ENCODE results near the gene C15orf39.
"Not testable (repeated sequence)": the region's sequence is repeated elsewhere in the genome, so short reads cannot be mapped to it uniquely, and the experiment has no call there.

The C15orf39 gene

DNA sequence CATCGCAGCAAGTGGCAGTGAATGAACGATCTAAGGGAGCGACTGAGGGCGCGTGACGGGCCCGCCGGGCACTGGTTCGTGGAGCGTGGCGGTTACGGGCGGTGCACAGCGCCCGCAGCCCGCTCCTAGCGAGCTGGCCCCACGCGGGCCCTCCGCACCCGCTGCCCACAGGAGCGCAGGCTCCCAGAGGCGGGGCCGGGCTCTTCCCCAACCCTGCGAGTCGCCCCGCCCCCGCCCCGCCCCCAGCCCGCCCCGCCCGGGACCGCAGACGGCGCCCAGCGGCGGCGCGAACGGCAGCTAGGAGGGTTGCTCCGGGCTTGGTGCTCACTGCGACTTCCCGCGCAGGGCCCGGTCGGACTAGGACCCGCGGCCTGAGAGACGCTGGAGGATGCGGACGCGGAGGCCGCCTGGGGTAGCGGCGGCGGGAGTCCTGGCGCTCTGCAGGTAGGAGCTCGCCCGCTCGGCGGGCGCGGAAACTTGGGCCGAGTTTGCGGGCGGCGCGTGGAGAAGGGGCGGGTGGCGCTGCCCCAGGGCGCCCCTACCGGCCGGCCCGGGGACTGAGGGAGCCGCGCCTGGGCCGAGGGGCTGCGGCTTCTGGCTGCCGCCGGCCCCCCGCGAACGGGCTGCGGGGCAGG, at the start of gene C15orf39:
Gene C15orf39, plus strand, starts transcription at position 267 of the 635 bp plus-strand sequence. CDS start 4,167 bp downstream, outside the sequence.
- DNase-seq, result peak; percentile 67 to 77

DNA sequence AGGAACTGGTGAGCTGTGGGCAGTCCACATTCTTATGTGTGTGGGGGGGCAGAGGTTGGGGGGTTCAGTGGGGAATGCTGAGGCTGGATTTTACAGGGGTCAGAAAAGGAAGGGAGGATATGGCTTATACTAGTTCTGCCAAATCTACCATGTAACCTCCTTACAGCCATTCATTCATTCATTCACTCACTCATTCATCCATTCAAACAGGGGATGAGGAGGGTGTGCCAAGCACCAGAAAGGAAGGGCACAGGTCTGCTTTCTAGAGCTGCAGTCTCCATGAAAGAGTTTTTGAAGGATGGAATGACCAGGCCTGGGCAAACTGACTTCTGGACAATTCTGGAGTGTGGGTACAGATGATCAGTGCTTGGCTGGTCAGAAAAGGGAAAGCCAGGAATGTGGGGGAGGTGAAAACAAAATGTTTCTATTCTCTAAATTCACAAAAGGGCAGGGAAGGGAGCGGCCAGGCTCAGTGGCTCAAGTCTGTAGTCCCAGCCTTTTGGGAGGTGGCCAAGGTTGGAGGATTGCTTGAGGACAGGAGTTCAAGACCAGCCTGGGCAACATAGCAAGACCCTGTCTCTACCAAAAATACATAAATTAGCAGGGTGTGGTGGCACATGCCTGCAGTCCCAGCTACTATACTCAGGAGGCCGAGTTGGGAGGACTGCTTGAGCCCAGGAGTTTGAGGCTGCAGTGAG, 49.2 kb upstream of the C15orf39 start:
- no peak for DNase-seq

GRCh38 chr15:75153087-75153486, 48.6 kb upstream of the C15orf39 start:
- DNase-seq, result no peak

- no peak for DNase-seq
Measured at GRCh38 chr15:75153565-75154276, 48.0 kb upstream of the C15orf39 start.

GRCh38 chr15:75154461-75155062, 47.1 kb upstream of the C15orf39 start:
- DNase-seq, result no peak

DNA sequence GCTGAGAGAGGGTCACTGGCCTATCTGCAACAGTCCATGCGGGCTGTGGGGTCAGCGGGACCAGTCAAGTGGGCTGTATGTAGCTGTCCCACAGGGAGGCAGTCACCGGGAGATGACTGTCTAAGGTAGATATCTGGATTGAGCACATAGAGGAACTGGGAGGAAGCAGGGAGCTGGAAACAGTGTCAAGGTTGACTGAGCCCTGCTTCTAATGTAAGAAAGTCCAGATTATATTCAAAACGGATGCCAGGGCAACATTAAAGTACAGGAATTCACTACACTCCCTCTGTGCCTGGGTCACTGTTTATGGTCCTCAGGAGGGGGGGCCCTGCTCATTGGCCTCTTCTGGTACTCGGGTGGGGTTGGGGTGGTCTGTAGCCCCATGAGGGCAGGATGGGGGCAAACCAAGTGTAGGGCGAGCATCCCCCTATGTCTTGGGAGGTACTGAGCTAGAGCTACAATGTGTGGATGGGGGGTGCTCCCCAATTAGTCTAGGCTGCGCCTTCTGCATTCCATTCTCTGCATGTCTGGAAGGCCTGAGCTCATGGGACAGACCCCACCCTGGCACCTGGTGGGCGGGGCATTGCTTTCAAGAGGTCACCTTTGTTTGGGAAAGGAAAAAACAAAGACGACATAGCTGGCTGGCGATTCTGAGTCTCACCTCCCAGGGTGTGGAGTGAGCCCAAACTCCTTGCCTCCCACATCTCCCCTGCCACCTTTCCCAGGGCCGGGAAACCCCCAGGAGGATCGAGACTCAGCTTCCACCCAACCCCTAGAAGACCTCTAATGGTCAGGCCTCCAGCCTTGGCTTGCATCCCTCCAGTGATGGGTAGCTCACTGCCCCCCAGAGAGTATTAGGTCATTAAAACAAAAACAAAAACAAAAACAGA, 45.1 kb upstream of the C15orf39 start:
- DNase-seq, result no peak

DNA sequence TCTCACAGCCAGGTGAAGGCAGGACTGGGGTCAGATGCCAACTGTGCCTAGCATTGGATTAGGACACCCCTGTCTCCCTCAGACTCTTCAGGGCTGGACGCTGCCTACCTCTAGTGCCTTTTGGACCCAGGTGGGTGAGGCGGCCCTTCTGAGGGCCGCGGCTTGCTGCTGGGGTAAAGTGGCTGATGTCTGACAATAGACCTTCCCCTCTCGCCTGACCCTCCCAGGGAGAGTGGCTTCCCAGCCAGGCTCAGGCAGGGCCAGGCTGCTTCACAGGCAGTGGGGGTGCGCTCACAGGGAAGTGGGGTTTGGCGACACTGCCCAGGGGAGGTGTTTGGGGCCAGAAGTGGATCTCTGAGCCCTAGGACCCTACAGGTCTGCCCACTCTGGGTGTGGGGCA, 43.3 kb upstream of the C15orf39 start:
- DNase-seq, result no peak

GRCh38 chr15:75159244-75159643, 42.4 kb upstream of the C15orf39 start:
- no peak for DNase-seq

GRCh38 chr15:75161106-75161916, 40.4 kb upstream of the C15orf39 start:
- DNase-seq, result no peak

DNA sequence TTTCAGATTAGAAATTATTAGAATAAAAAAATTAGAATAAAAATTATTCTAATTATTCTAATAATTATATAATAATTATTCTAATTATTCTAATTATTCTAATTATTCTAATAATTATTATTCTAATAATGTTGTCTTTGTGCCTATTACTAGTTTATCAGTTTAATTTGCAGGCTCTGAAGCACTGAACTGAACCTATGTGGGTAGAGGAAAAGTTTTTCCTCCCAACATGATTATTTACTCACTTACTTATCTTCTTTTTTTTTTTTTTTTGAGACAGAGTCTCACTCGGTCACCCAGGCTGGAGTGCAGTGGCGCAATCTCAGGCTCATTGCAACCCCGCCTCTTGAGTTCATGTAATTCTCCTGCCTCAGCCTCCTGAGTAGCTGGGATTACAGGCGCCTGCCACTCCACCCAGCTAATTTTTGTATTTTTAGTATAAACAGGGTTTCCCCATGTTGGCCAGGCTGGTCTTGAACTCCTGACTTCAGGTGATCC, 39.7 kb upstream of the C15orf39 start:
- DNase-seq, result no peak

GRCh38 chr15:75163150-75163564, 38.5 kb upstream of the C15orf39 start:
- DNase-seq, result no peak

DNA sequence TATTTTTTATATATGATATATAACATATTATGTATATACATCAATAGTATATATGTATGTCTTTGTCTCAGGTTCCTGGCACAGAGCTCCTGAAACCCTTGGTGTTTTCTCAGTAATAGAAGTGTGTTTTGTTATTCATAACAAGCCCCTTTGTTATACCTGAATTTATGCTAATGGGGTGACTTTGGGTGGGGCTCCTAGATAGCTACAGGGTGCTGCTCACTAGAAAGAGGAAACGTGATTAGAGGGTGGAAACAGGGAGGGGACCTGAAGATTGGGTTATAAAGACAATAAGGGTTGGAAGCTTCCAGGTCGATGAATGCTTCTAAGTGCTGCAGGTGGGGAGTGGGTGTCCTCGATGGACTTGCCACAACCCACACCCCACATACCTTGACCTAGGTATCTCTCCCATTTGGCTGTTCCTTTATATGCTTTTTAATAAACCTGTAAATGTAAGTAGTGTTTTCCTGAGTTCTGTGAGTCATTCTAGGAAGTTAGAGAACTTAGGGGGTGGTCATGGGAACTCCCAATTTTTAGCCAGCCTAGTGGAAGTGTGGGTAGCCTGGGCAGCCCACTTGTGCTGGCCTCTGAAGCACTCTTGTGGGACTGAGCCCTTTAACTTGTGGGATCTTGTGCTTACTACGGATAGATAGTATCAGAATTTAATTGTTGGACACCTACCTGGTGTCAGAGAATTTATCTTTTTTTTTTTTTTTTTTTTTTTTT, 36.9 kb upstream of the C15orf39 start:
- DNase-seq, result no peak

DNA sequence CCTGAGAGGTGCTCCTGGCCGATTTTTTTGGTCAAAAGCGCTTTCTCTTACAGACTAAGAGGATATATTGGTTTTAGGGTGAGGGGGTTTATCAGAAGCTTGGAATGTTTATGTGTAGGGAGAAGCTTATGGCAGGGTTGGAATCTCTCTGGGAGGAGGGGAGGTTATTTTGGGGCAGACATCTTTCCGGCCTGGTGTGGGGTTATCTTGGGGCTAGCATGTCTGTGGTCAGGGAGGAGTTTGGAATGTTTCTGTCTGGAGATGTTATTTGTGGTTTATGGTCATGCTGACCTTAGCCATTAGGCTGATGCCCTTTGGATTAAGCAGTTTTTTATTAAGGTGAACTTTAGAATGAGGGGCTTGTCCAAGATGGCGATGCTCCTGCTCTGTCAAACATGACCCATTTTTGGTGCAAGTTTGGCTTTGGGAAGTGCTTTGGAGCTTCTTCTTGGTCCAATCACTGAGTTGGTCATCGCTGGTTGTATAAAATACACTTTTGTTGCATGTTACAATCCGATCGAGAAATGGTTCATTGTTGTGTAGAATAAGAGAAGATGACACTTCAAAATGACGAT, 35.1 kb upstream of the C15orf39 start:
- not testable (repeated sequence) for DNase-seq

DNA sequence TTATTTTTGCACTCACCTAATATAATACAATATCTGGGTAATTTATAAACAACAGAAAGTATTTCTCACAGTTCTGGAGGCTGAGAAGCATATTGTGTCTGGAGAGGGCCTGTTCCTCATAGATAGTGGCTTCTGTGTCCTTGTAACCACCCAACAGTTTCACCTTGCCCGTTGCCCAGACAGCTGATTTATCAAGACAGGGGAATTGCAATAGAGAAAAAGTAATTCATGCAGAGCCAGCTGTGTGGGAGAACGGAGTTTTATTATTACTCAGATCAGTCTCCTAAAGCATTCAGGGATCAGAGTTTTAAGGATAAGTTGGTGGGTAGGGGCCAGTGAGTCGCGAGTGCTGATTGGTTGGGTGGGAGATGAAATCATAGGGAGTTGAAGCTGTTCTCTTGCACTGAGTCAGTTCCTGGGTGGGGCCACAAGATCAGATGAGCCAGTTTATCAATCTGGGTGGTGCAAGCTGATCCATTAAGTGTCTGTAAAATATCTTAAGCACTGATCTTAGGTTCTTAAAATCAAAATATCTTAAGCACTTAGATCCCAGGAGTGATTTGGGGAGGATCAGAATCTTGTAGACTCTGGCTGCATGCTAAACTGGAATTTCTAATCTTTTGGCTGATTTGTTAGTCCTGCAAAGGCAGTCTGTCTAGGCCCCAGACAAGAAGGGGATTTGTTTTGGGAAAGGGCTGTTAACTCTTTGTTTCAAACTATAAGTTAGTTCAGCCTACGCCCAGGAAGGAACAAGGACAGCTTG, 33.9 kb upstream of the C15orf39 start:
- no peak for DNase-seq

- DNase-seq, result no peak
Measured at GRCh38 chr15:75168374-75168773, 33.3 kb upstream of the C15orf39 start.

DNA sequence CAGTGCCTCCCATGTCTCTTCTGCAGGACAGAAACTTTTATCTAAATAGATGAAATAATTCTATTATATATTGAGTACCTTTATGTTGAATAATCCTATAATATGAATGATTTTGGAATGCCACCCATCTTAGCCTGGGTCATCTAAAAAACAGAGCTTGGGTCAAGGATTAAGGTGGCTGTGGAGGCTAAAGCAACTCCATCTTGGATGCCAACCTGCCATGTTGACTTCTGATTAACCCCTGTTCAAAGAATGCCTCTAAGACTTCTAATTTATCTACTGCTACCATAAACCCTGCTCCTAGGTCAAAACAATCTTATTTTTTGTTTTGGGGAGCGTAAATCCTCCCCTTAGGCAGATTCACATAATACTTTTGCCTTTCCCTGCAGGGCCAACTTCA, 31.5 kb upstream of the C15orf39 start:
- DNase-seq, result no peak

- no peak for DNase-seq
Measured at GRCh38 chr15:75170711-75171341, 30.9 kb upstream of the C15orf39 start.

DNA sequence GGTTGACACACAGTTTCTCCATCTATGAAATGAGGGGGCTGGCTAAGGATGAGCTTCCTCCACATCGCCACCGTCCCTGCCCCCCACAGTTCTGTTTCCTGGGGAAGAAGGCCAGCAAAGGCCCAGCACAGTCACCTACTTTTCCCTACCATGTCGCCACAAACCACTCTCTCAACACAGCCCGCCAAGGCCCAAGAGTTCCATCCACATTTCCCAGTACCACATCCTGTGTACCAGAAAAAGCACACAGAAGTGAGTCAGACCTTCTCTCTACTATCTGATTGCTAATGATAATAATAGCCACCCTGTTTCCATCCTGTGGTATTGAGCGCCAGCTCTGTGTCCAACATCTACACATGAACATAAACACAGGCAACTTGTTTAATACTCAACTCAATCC, 30.3 kb upstream of the C15orf39 start:
- DNase-seq, result no peak

DNA sequence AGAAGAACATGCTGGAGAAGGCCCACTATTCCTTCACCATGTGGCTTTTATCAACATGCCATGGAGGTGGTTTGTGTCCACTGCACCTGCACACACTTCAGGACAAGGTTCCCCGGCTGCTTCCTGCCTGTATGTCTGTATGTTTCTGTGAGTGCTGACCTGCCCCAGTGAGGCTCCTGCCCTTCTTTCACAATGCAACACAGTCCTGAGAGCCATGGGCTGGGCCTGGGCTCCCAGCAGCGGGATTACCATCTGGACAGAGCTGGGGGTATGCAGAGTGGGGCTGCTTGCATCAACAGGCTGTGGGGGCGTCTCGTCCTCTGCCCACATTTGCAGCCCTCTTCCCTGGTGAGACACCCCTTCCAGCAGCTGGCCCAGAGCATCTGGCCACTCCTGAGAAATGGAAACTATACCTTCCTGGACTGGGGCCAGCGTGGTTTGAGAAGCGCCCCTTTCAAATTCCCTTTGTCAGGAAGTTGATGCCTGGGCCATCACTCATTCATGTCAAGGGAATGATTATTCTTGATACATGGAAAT, 29.3 kb upstream of the C15orf39 start:
- DNase-seq, result no peak

All from activated CD4-positive, alpha-beta T cell treated with anti-CD3 and anti-CD28 coated beads for 4 hours (primary cell).